K562 (cell line): ENCODE results near the gene GFI1. TPM values are rescaled to one million over a fixed set of nuclear protein-coding genes. Genes with fewer than 3 reads are reported as not detected.
A peak's percentile ranks its signal among the peaks of the same experiment; 100 is the strongest.

ENCODE experiments used
- CBFA2T3 ChIP-seq: fragments of 450-650 bp; IDR thresholded peaks from 2 replicates; pipeline ENCODE4 v1.6.1; 2017
- CREB1 ChIP-seq, 2 experiments: sonication (generic) in 1 of 2; formaldehyde crosslinking in 1 of 2; IDR thresholded peaks; 2 replicates each; pipeline versions ENCODE4 v1.6.1 to v1.8.0; 2012 to 2022; ENCODE audit warnings: inconsistent platforms in 1 of 2, mild to moderate bottlenecking in 1 of 2, missing genetic modification reagents in 1 of 2, moderate library complexity in 1 of 2
- DACH1 ChIP-seq: fragments of 450-650 bp; IDR thresholded peaks from 2 replicates; pipeline ENCODE4 v1.6.1; 2018; ENCODE audit not compliant: partially characterized antibody
- EHMT2 ChIP-seq: fragments of 450-650 bp; IDR thresholded peaks from 2 replicates; pipeline ENCODE4 v1.6.1; 2018; ENCODE audit warnings: antibody characterized with exemption
- ESRRA ChIP-seq: fragments of 450-650 bp; IDR thresholded peaks from 2 replicates; pipeline ENCODE4 v1.6.1; 2014; ENCODE audit warnings: low read depth, mild to moderate bottlenecking, moderate library complexity, borderline replicate concordance
- FIP1L1 ChIP-seq: fragments of 200-400 bp; formaldehyde crosslinking; IDR thresholded peaks from 2 replicates; pipeline ENCODE4 v1.6.1; 2018; ENCODE audit warnings: mild to moderate bottlenecking, low read depth, low read length; ENCODE audit not compliant: poor library complexity, severe bottlenecking
- FOXA3 ChIP-seq, 2 experiments: fragments of 450-650 bp in 1 of 2; sonication (generic) in 1 of 2; formaldehyde crosslinking; IDR thresholded peaks in 1 of 2; conservative IDR thresholded peaks in 1 of 2; 2 replicates each; pipeline versions ENCODE4 v1.4.0 to v1.8.0; 2020 to 2022; ENCODE audit warnings: mild to moderate bottlenecking in 2 of 2, missing genetic modification reagents in 1 of 2
- GMEB1 ChIP-seq: fragments of 250-450 bp; sonication (Bioruptor Pico); IDR thresholded peaks from 2 replicates; pipeline ENCODE4 v1.4.0; 2020; ENCODE audit warnings: mild to moderate bottlenecking
- HDAC2 ChIP-seq: fragments of 450-650 bp; IDR thresholded peaks from 2 replicates; pipeline ENCODE4 v1.6.1; 2016; ENCODE audit warnings: mild to moderate bottlenecking
- KDM5B ChIP-seq: fragments of 200-600 bp; sonication (generic); IDR thresholded peaks from 2 replicates; pipeline ENCODE4 v1.6.1; 2012; ENCODE audit warnings: low read depth, mild to moderate bottlenecking, moderate library complexity, low read length, control low read depth, inconsistent platforms; ENCODE audit not compliant: insufficient replicate concordance
- MTA3 ChIP-seq: fragments of 450-650 bp; formaldehyde crosslinking; IDR thresholded peaks from 2 replicates; pipeline ENCODE4 v1.6.1; 2017; ENCODE audit warnings: mild to moderate bottlenecking, borderline replicate concordance
- NFE2L1 ChIP-seq: fragments of 450-650 bp; IDR thresholded peaks from 2 replicates; pipeline ENCODE4 v1.6.1; 2016; ENCODE audit warnings: missing genetic modification characterization, low read depth, mild to moderate bottlenecking, missing compliant biosample characterization, moderate library complexity, borderline replicate concordance
- NKRF ChIP-seq: fragments of 450-650 bp; IDR thresholded peaks from 2 replicates; pipeline ENCODE4 v1.6.1; 2016; ENCODE audit warnings: borderline replicate concordance
- PRMT5 ChIP-seq: sonication (generic); formaldehyde crosslinking; IDR thresholded peaks from 2 replicates; pipeline ENCODE4 v1.5.0; 2020; ENCODE audit warnings: missing genetic modification reagents
- RBM22 ChIP-seq: fragments of 200-400 bp; formaldehyde crosslinking; IDR thresholded peaks from 2 replicates; pipeline ENCODE4 v1.6.1; 2018; ENCODE audit warnings: low read length, low read depth; ENCODE audit not compliant: poor library complexity, severe bottlenecking
- SP1 ChIP-seq: sonication (generic); formaldehyde crosslinking; IDR thresholded peaks from 2 replicates; pipeline ENCODE4 v1.8.1; 2022; ENCODE audit warnings: mild to moderate bottlenecking, missing genetic modification reagents
- TAL1 ChIP-seq: fragments of 450-650 bp; IDR thresholded peaks from 2 replicates; pipeline ENCODE4 v1.6.1; 2016; ENCODE audit warnings: mild to moderate bottlenecking
- THRAP3 ChIP-seq: fragments of 450-650 bp; IDR thresholded peaks from 2 replicates; pipeline ENCODE4 v1.6.1; 2016; ENCODE audit warnings: mild to moderate bottlenecking, inconsistent platforms, borderline replicate concordance
- USF2 ChIP-seq: sonication (generic); formaldehyde crosslinking; IDR thresholded peaks from 2 replicates; pipeline ENCODE4 v1.5.0; 2020; ENCODE audit warnings: missing genetic modification reagents
- YY1 ChIP-seq, 3 experiments: IDR thresholded peaks; 2 replicates each; pipeline ENCODE4 v1.6.1; 2011; ENCODE audit warnings: low read length in 2 of 3, mild to moderate bottlenecking in 2 of 3, moderate library complexity in 2 of 3, borderline replicate concordance in 1 of 3, control low read depth in 1 of 3, low read depth in 1 of 3; ENCODE audit not compliant: insufficient read depth in 3 of 3, insufficient replicate concordance in 2 of 3, control insufficient read depth in 1 of 3, insufficient read length in 1 of 3; ENCODE audit errors: extremely low read depth in 1 of 3
- ZBED1 ChIP-seq: IDR thresholded peaks from 2 replicates; pipeline ENCODE4 v1.6.1; 2014
- ZNF197 ChIP-seq: fragments of 200-800 bp; sonication (Bioruptor generic); IDR thresholded peaks from 2 replicates; pipeline ENCODE4 v1.6.1; 2016; ENCODE audit warnings: low read depth, missing genetic modification characterization, missing compliant biosample characterization
- ZSCAN29 ChIP-seq: fragments of 450-650 bp; IDR thresholded peaks from 2 replicates; pipeline ENCODE4 v1.6.1; 2017
- polyA plus RNA-seq, 8 experiments: library from polyadenylated mRNA; depleted of rRNA in 4 of 8; stranded (reverse) in 5 of 8; unstranded in 3 of 8; fragments of >200 nt; fragmentation: Nextera tagmentation in 2 of 8; fragmentation: Illumina TruSeq in 1 of 8; extraction: Ambion mirVana in 2 of 8; extraction: Trizol in 1 of 8; gene quantifications; 2 replicates each; pipeline versions ENCODE4 v1.2.1 to v1.2.3, GENCODE V29; 2011 to 2014; ENCODE audit warnings: inconsistent platforms in 1 of 8, missing spikeins in 1 of 8
- total RNA-seq, 7 experiments: library from RNA; depleted of rRNA in 6 of 7; stranded (reverse); fragments of >200 nt in 6 of 7; fragmentation: Illumina TruSeq in 2 of 7; extraction: Trizol in 2 of 7; gene quantifications; 2 replicates each; pipeline versions ENCODE4 v1.2.1 to v1.2.3, GENCODE V29; 2011 to 2021; ENCODE audit warnings: low replicate concordance in 1 of 7
- TF ChIP-seq, protein P1 (sequence below): fragments of 250-450 bp; sonication (Bioruptor Pico); IDR thresholded peaks from 2 replicates; pipeline ENCODE4 v1.4.0; 2020

GFI1 gene
- total and polyA plus RNA-seq, 9 of the 15 experiments (the other 6 are each of a cell fraction or from before 2014, with no cell fraction given): 0.07 to 0.93 (median 0.46) TPM

- TF ChIP-seq PRMT5 (CRISPR knock-in tag): no peak
- no peak for TF ChIP-seq USF2
- TF ChIP-seq THRAP3: no peak
- TF ChIP-seq TAL1: peak; percentile 97
- no peak for TF ChIP-seq GMEB1 (CRISPR knock-in tag)
- peak; percentile 51; the same call in 1 of the 2 replicates for TF ChIP-seq MTA3
- peak; percentile 97 for TF ChIP-seq HDAC2
- no peak for TF ChIP-seq YY1 (IDR thresholded peaks at IDR 0.05; ENCODE audit: borderline replicate concordance in 1 of 3, control insufficient read depth in 1 of 3, extremely low read depth in 1 of 3, insufficient read depth in 3 of 3, insufficient read length in 1 of 3, insufficient replicate concordance in 2 of 3, low read depth in 1 of 3, low read length in 2 of 3)
- TF ChIP-seq, protein P1, sequence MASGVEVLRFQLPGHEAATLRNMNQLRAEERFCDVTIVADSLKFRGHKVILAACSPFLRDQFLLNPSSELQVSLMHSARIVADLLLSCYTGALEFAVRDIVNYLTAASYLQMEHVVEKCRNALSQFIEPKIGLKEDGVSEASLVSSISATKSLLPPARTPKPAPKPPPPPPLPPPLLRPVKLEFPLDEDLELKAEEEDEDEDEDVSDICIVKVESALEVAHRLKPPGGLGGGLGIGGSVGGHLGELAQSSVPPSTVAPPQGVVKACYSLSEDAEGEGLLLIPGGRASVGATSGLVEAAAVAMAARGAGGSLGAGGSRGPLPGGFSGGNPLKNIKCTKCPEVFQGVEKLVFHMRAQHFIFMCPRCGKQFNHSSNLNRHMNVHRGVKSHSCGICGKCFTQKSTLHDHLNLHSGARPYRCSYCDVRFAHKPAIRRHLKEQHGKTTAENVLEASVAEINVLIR (CRISPR knock-in tag): no peak
- 0 out of 2 replicates have a peak, but pooled peaks have one; percentile 27 for TF ChIP-seq CREB1 (IDR thresholded peaks at IDR 0.05)
- TF ChIP-seq CREB1 (CRISPR knock-in tag; IDR thresholded peaks at IDR 0.05): no peak
- TF ChIP-seq ZSCAN29: no peak
- no peak for TF ChIP-seq FOXA3 (CRISPR knock-in tag; conservative IDR thresholded peaks at IDR 0.05 in 1 of 2, IDR thresholded peaks at IDR 0.05 in 1 of 2)
- no peak for TF ChIP-seq KDM5B
- TF ChIP-seq NFE2L1 (tag): no peak
- TF ChIP-seq ESRRA: no peak; the same call in 1 of the 2 replicates
- TF ChIP-seq CBFA2T3: peak; percentile 97
- no peak for TF ChIP-seq DACH1
- TF ChIP-seq FIP1L1: no peak
- TF ChIP-seq EHMT2: 0 out of 2 replicates have a peak, but pooled peaks have one; percentile 16
- peak; percentile 92 for TF ChIP-seq ZNF197
- TF ChIP-seq SP1 (CRISPR knock-in tag): no peak
- no peak for TF ChIP-seq RBM22
- TF ChIP-seq ZBED1: 0 out of 2 replicates have a peak, but pooled peaks have one; percentile 77
- no peak for TF ChIP-seq NKRF
Observed at GRCh38 chr1:92446546-92446945, 40.2 kb downstream of the GFI1 start (continued).
